ENCODE results near the gene KLHDC2. TPM values are rescaled to one million over a fixed set of nuclear protein-coding genes. Genes with fewer than 3 reads are reported as not detected.

Gene KLHDC2
- total RNA-seq, 1 experiment from 2014 or later, result 45.3 TPM

- Histone ChIP-seq H3F3A (ENCODE audit: insufficient read depth, low read depth) (peaks cover 5% of the 10 kb centered on the region; the same call in 1 of the 2 replicates), H3K9me3 (ENCODE audit: insufficient read depth, low read depth) (no peaks in the 10 kb centered on the region), H3K79me2 (ENCODE audit: low read depth) (no peaks in the 10 kb centered on the region), H3K36me3 (ENCODE audit: low read depth) (no peaks in the 10 kb centered on the region), H2AFZ (no peak overlapping the region), H3K4me2 (no peak overlapping the region), H3K4me1 (replicated peaks; ENCODE audit: insufficient read depth) (peaks cover 6% of the 10 kb centered on the region), H3K27me3 (ENCODE audit: insufficient read depth, low read depth) (no peaks in the 10 kb centered on the region), H3K9me2 (ENCODE audit: insufficient read depth) (no peaks in the 10 kb centered on the region), H3K4me3 (no peak overlapping the region), H3K27ac (no peak overlapping the region), H4K20me1 (ENCODE audit: insufficient read depth) (no peaks in the 10 kb centered on the region)
- no TSS peak for BruUV-seq (replicated peaks)
- no peak for TF ChIP-seq CTCF (conservative IDR thresholded peaks at IDR 0.05)
- no peak for TF ChIP-seq EZH2 (IDR thresholded peaks at IDR 0.05; ENCODE audit: low read depth)
- ChIA-PET POLR2A (ENCODE audit: unreplicated experiment) (no interaction called here), CTCF (no interaction called here)
- DNase-seq, result no peak
- intact Hi-C loops (cut with micrococcal nuclease; ENCODE audit: unreplicated experiment), result no loop called here
Measured at GRCh38 chr14:49761839-49762551, 6.0 kb upstream of the KLHDC2 start.

- H3K79me2 ChIP-seq (ENCODE audit: low read depth), result peaks cover 37% of the 10 kb centered on the region
- BruUV-seq (replicated peaks), result no TSS peak
- ChIA-PET POLR2A (ENCODE audit: unreplicated experiment) (interaction anchor here (0.6 kb wide), 2 partner anchors 133 to 147 kb away, joined by 3 to 6 read pairs; partner anchors contain the start of gene RPL36AL), CTCF (interaction anchor here (0.6 to 1.1 kb wide), 6 partner anchors 74 to 1378 kb away, joined by 5 to 11 read pairs (median 6); partner anchors contain the start of gene KLHDC1)
- H2AFZ ChIP-seq, result peak overlapping the region; percentile 98
- H3K4me1 ChIP-seq (replicated peaks; ENCODE audit: insufficient read depth), result peaks cover 34% of the 10 kb centered on the region
- H3K9me3 ChIP-seq (ENCODE audit: insufficient read depth, low read depth), result no peaks in the 10 kb centered on the region
- intact Hi-C loops (cut with micrococcal nuclease; ENCODE audit: unreplicated experiment), result loop anchor here (1.0 kb wide), 2 partner anchors 74 to 79 kb away; partner anchors contain the start of genes KLHDC1 and POLE2
- no peaks in the 10 kb centered on the region for H3K36me3 ChIP-seq (ENCODE audit: low read depth)
- H4K20me1 ChIP-seq (ENCODE audit: insufficient read depth), result peaks cover 8% of the 10 kb centered on the region; the same call in 1 of the 2 replicates
- peaks cover 40% of the 10 kb centered on the region for H3F3A ChIP-seq (ENCODE audit: insufficient read depth, low read depth)
- TF ChIP-seq CTCF (conservative IDR thresholded peaks at IDR 0.05) (no peak), EZH2 (IDR thresholded peaks at IDR 0.05; ENCODE audit: low read depth) (no peak)
- H3K9me2 ChIP-seq (ENCODE audit: insufficient read depth), result no peaks in the 10 kb centered on the region
- H3K4me3 ChIP-seq, result peak overlapping the region; percentile 100
- H3K27me3 ChIP-seq (ENCODE audit: insufficient read depth, low read depth), result no peaks in the 10 kb centered on the region
- peak; percentile 23 to 72 for DNase-seq
- H3K27ac ChIP-seq, result peak overlapping the region; percentile 84
- H3K4me2 ChIP-seq, result peak overlapping the region; percentile 84
Measured at GRCh38 chr14:49766839-49767238, 1.1 kb upstream of the KLHDC2 start.

- Histone ChIP-seq H3K27ac (peak overlapping the region; percentile 84), H3K4me3 (peak overlapping the region; percentile 100), H3K36me3 (ENCODE audit: low read depth) (0 out of 2 replicates have a peak, but pooled peaks cover under 1% of the 10 kb centered on the region), H3K4me2 (peak overlapping the region; percentile 84), H2AFZ (peak overlapping the region; percentile 98), H3K27me3 (ENCODE audit: insufficient read depth, low read depth) (no peaks in the 10 kb centered on the region), H3K79me2 (ENCODE audit: low read depth) (peaks cover 41% of the 10 kb centered on the region), H3K4me1 (replicated peaks; ENCODE audit: insufficient read depth) (peaks cover 36% of the 10 kb centered on the region), H3K9me3 (ENCODE audit: insufficient read depth, low read depth) (no peaks in the 10 kb centered on the region), H4K20me1 (ENCODE audit: insufficient read depth) (peaks cover 9% of the 10 kb centered on the region; the same call in 1 of the 2 replicates), H3F3A (ENCODE audit: insufficient read depth, low read depth) (peaks cover 44% of the 10 kb centered on the region), H3K9me2 (ENCODE audit: insufficient read depth) (no peaks in the 10 kb centered on the region)
- intact Hi-C loops (cut with micrococcal nuclease; ENCODE audit: unreplicated experiment), result loop anchor here (1.0 kb wide), 2 partner anchors 74 to 79 kb away; partner anchors contain the start of genes KLHDC1 and POLE2
- ChIA-PET POLR2A (ENCODE audit: unreplicated experiment) (interaction anchor here (0.6 to 0.7 kb wide), 5 partner anchors 21 to 208 kb away, joined by 3 to 7 read pairs (median 6); partner anchors contain the start of gene RPL36AL), CTCF (interaction anchor here (0.6 to 1.1 kb wide), 6 partner anchors 74 to 1378 kb away, joined by 5 to 11 read pairs (median 6); partner anchors contain the start of gene KLHDC1)
- no TSS peak for BruUV-seq (replicated peaks)
- TF ChIP-seq EZH2 (IDR thresholded peaks at IDR 0.05; ENCODE audit: low read depth), result no peak
- TF ChIP-seq CTCF (conservative IDR thresholded peaks at IDR 0.05), result no peak
- DNase-seq, result no peak
Measured at GRCh38 chr14:49767270-49767570, 733 bp upstream of the KLHDC2 start.
